D721Med (cell line): ENCODE data around the gene SFSWAP.

Experiments
- DNase-seq: peaks from one replicate; pipeline ENCODE4 v3.0.0; 2011; ENCODE audit warnings: low spot score; ENCODE audit not compliant: insufficient read length
- FAIRE-seq: peaks from 2 replicates; lab custom pipeline; 2011; peaks lifted over from hg19 to GRCh38; lab: Jason Lieb, UNC
- CTCF ChIP-seq: IDR thresholded peaks from 2 replicates; pipeline ENCODE4 v1.5.1; 2012; ENCODE audit warnings: mild to moderate bottlenecking, control low read depth; ENCODE audit not compliant: insufficient read depth; ENCODE audit errors: missing control alignments

Gene SFSWAP

DNA sequence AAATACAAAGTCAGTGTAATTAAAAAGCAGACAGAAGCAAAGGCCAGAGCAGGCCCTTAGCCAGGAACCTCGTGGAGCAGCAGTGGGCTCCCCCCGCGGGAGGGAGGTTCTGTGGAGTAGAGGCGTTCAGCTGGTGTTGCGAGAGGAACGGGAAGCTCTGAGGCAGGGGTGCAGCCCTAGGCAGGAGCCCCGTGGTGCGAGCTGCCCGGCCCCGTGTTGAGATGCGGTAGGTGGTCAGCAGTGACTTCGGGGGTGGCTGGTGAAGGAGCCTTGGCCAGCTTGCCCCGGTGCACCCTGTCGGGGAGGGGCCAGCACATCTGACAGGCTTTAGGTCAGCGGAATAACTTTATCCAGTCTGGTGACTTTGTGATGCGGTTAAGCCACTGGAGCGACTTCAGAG is 46.2 kb downstream of the SFSWAP start:
- no peak for TF ChIP-seq CTCF
- DNase-seq (no peak), FAIRE-seq (no peak)

DNA sequence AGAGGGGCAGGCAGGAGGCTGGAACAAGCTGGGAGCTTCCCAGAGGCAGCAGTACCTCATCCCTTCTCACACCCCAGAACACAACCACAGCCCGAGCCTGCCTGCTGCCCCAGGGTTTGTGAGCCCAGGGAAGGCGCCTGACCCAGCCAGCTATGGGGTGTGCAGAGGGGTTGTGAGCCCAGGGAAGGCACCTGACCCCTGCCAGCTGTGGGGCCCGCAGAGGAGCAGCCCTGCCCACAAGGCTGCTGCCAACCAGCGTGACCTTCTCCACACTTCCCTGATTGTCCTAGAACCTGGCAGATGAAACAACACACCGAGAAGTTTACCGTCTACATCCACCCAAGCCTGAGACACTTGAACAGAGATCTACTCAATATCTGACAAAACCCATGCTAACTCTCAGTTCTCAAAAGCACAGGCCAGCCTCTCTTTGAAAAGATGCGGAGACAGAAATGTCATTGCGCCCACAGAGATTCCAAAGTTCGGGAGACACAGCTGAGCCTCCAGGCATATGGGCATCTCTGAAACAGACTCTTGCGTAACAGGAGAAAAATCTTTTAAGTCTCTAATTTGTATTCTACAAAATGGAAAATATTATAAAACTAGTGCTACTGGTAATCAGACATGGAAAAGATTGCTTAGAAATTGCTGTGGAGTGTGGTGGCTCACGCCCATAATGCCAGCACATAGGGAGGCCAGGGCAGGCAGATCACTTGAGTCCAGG is 47.3 kb downstream of the SFSWAP start:
- FAIRE-seq (no peak), DNase-seq (no peak)
- TF ChIP-seq CTCF, result no peak

- FAIRE-seq, result no peak
- no peak for TF ChIP-seq CTCF
Measured at GRCh38 chr12:131759176-131759575, 48.3 kb downstream of the SFSWAP start.

GRCh38 chr12:131761638-131762037 is 50.7 kb downstream of the SFSWAP start:
- FAIRE-seq (no peak), DNase-seq (no peak)
- no peak for TF ChIP-seq CTCF

More at GRCh38 chr12:131759176-131759575, 48.3 kb downstream of the SFSWAP start:
- no peak for DNase-seq

GRCh38 chr12:131764738-131765137 is 53.8 kb downstream of the SFSWAP start:
- no peak for DNase-seq
- no peak for FAIRE-seq
- TF ChIP-seq CTCF, result no peak

DNA sequence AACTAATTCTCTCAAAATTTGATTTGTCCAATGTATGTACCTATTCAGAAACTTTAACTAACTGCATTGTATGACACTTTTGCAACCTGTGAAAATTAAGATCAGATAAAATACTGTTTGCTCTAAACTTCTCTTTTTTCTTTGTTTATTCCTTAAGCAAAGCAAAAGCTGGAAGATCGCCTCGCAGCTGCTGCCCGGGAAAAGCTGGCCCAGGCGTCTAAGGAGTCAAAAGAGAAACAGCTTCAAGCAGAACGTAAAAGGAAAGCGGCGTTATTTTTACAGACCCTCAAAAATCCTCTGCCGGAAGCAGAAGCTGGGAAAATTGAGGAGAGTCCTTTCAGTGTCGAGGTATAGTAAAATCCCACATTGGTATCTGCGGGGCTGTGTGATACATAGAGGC is 55.1 kb downstream of the SFSWAP start:
- FAIRE-seq, result no peak
- no peak for TF ChIP-seq CTCF

GRCh38 chr12:131766382-131767107 is 55.7 kb downstream of the SFSWAP start:
- FAIRE-seq (no peak), DNase-seq (no peak)
- TF ChIP-seq CTCF, result no peak

More for the DNA sequence above, 55.1 kb downstream of the SFSWAP start:
- no peak for DNase-seq
